WERI-Rb-1 (cell line): ENCODE measurements around the gene CERS5.

Experiments
- DNase-seq: peaks from one replicate; pipeline ENCODE4 v3.0.0-alpha.2; 2020
- H3K27ac ChIP-seq: fragments of 250-450 bp; sonication (Bioruptor Pico); 2 replicates; pipeline ENCODE4 v1.5.1; 2020; ENCODE audit warnings: mild to moderate bottlenecking, moderate library complexity
- H3K27me3 ChIP-seq: fragments of 250-450 bp; sonication (Bioruptor Pico); 2 replicates; pipeline ENCODE4 v1.5.1; 2021; ENCODE audit warnings: mild to moderate bottlenecking, low read depth, moderate library complexity; ENCODE audit not compliant: insufficient read depth, severe bottlenecking
- H3K36me3 ChIP-seq: fragments of 250-450 bp; sonication (Bioruptor Pico); 2 replicates; pipeline ENCODE4 v1.5.1; 2020; ENCODE audit warnings: mild to moderate bottlenecking, moderate library complexity
- H3K4me3 ChIP-seq: 2 replicates; pipeline ENCODE4 v1.5.1; 2011; ENCODE audit warnings: low read depth, mild to moderate bottlenecking, control low read depth, low read length
- H3K9me3 ChIP-seq: fragments of 250-450 bp; sonication (Bioruptor Pico); 2 replicates; pipeline ENCODE4 v1.5.1; 2021; ENCODE audit warnings: mild to moderate bottlenecking, moderate library complexity; ENCODE audit not compliant: severe bottlenecking
- TF ChIP-seq, protein P1 (sequence below): IDR thresholded peaks from 2 replicates; pipeline ENCODE4 v1.5.1; 2011; ENCODE audit warnings: low read depth, mild to moderate bottlenecking, control low read depth, inconsistent platforms, low read length

CERS5 gene

DNA sequence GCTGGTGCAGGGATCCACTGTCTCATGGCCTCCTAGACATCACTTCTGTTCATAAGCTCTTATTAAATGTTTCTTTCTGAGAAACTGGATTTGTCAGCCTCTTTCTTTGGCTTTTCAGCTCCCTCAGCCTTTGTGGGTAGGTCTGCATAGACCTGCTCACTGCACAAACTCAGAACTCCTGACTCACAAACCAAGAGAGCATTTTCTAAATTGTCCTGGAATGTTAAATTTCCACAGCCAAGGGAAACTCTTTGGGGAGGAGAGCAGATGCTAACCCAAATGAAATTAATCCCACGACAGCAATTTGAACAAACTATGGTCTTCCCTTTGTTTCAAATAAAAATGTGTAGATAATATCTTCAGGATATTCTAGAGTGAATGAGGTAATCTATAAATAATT, 19.5 kb upstream of the CERS5 start:
- no peak for DNase-seq
- Histone ChIP-seq H3K4me3 (no peak overlapping the region), H3K36me3 (peaks cover 9% of the 10 kb centered on the region), H3K27ac (no peak overlapping the region), H3K27me3 (no peaks in the 10 kb centered on the region), H3K9me3 (no peaks in the 10 kb centered on the region)
- TF ChIP-seq, protein P1, sequence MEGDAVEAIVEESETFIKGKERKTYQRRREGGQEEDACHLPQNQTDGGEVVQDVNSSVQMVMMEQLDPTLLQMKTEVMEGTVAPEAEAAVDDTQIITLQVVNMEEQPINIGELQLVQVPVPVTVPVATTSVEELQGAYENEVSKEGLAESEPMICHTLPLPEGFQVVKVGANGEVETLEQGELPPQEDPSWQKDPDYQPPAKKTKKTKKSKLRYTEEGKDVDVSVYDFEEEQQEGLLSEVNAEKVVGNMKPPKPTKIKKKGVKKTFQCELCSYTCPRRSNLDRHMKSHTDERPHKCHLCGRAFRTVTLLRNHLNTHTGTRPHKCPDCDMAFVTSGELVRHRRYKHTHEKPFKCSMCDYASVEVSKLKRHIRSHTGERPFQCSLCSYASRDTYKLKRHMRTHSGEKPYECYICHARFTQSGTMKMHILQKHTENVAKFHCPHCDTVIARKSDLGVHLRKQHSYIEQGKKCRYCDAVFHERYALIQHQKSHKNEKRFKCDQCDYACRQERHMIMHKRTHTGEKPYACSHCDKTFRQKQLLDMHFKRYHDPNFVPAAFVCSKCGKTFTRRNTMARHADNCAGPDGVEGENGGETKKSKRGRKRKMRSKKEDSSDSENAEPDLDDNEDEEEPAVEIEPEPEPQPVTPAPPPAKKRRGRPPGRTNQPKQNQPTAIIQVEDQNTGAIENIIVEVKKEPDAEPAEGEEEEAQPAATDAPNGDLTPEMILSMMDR = no peak

DNA sequence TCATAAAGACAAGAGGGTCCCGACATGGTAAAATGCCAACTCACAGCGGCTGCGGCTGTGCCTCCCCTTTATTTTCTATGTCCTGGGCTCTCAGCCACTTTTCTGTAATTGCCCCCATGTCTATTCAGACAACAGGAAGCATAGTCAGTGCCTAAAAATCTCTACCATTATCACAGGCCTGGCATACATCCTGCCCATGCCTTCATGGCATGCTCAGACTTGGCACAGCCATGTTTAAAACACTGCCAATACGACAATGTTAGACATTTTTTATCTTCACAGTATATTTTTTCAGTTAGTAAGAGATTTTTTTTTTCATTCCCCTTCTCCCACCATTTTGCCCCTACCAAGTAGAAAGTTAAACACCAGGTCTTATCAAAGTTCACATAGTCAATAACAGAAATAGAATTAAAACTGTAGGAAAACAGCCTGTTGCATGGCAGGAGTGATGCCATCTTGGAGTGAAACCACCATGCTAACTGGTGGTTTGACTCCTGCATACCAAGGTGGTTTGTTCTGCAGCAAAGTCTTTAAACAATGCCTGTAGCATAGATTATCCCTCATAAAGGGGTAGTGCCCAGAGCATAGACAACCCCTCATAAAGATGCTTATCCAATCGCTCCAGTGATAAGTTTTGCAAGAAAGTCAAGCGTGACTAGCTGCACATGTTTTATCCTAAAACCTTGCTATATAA, 18.9 kb upstream of the CERS5 start:
- no peak overlapping the region for H3K4me3 ChIP-seq
- peaks cover 10% of the 10 kb centered on the region for H3K36me3 ChIP-seq
- no peak overlapping the region for H3K27ac ChIP-seq
- H3K9me3 ChIP-seq = no peaks in the 10 kb centered on the region
- no peaks in the 10 kb centered on the region for H3K27me3 ChIP-seq
- DNase-seq = no peak
- TF ChIP-seq, protein P1 = no peak

DNA sequence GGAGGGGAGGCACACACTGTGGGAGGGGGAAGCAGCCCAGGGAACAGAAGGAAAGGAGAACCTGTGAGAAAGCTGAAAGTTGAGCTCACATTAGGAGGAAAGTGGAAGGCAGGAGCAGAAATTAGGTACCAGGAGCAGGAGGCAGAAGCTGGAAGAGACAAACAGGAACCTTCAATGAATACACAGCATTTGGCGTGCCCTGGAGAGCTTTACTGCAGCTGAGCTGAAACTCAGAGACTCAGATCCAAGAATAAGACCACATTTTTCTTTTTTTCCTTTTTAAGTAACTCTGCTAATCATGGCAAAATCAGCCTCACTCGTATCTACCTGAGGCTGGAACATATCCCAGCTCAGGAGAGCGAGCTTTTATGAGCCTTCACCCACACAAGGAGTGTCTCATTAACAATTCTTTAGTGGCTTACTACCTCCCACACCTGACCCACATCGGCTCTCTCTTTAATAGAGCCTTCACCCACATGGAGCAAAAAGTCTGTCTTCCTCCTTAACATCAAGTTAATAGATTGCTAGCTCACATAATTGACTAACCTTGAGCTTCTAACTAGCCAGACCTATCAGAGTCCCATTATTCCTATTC, 18.2 kb upstream of the CERS5 start:
- peaks cover 14% of the 10 kb centered on the region for H3K36me3 ChIP-seq
- no peak for DNase-seq
- no peaks in the 10 kb centered on the region for H3K27me3 ChIP-seq
- TF ChIP-seq, protein P1 = no peak
- no peak overlapping the region for H3K27ac ChIP-seq
- no peak overlapping the region for H3K4me3 ChIP-seq
- no peaks in the 10 kb centered on the region for H3K9me3 ChIP-seq

DNA sequence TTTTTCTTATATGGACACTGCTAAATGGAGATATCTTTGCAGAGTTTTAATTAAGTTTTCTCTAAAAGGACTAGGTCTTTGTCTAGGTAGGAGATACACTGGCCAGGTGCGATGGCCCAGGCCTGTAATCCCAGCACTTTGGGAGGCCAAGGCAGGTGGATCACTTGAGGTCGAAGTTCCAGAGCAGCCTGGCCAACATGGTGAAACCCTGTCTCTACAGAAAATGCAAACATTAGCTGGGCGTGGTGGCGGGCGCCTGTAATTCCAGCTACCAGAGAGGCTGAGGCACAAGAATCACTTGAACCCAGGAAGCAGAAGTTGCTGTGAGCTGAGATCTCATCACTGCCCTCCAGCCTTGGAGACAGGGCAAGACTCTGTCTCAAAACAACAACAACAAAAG, 17.1 kb upstream of the CERS5 start:
- TF ChIP-seq, protein P1 = no peak
- peaks cover 13% of the 10 kb centered on the region for H3K36me3 ChIP-seq
- no peak overlapping the region for H3K27ac ChIP-seq
- no peak overlapping the region for H3K4me3 ChIP-seq
- DNase-seq = no peak
- H3K9me3 ChIP-seq = no peaks in the 10 kb centered on the region
- H3K27me3 ChIP-seq = no peaks in the 10 kb centered on the region

DNA sequence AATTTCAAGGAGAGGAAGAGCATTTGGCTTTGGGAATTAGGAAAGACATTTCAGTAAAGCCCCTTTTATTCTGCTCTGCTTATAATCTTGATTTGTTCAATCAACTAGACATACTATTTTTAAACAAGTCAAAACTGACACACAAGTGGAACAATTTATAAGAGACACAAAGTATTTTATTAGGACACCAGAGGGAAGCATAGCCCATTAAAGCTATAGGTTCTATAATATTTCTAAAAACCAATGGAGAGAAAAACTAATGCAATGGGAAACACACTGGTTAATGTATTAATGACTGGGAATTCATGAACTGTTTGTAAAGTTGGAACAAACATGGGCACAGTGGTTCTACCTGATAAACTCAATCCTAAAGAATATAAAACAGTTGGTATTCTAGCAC, 15.3 kb upstream of the CERS5 start:
- Histone ChIP-seq H3K27ac (no peak overlapping the region), H3K9me3 (no peaks in the 10 kb centered on the region), H3K27me3 (no peaks in the 10 kb centered on the region), H3K36me3 (peaks cover 18% of the 10 kb centered on the region), H3K4me3 (no peak overlapping the region)
- DNase-seq = no peak
- TF ChIP-seq, protein P1 = no peak

DNA sequence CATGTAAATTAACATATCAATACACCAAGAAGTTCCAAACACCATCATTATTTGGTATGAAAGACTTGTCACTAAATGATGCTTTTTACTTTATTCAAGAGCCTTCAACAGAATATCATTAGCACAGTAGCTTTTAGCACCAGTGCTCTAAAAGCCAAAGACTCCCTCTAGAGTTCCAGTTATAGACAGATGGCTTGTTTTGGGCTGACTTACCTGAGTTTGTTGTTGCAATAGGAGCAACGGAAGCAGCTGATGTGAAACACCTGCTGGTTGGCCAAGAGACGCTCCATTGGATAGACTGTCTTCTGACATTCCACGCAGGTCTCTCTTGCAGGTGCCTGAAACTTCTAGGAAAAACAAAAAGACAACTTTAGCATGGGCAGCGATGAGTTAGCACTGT, 14.5 kb upstream of the CERS5 start:
- H3K9me3 ChIP-seq = no peaks in the 10 kb centered on the region
- H3K27me3 ChIP-seq = no peaks in the 10 kb centered on the region
- no peak overlapping the region for H3K27ac ChIP-seq
- H3K4me3 ChIP-seq = no peak overlapping the region
- H3K36me3 ChIP-seq = peaks cover 26% of the 10 kb centered on the region
- TF ChIP-seq, protein P1 = no peak
- DNase-seq = no peak
